GM18520 (cell line): ENCODE measurements around the gene AKAP14.
A peak's percentile ranks its signal among the peaks of the same experiment; 100 is the strongest.
"Not testable (repeated sequence)": the region's sequence is repeated elsewhere in the genome, so short reads cannot be mapped to it uniquely, and the experiment has no call there.

Experiments used
- ATAC-seq: cut with Tn5 transposase; IDR thresholded peaks from one replicate; pipeline ENCODE4 v1.9.1; 2021; ENCODE audit not compliant: unreplicated experiment

AKAP14 gene

DNA sequence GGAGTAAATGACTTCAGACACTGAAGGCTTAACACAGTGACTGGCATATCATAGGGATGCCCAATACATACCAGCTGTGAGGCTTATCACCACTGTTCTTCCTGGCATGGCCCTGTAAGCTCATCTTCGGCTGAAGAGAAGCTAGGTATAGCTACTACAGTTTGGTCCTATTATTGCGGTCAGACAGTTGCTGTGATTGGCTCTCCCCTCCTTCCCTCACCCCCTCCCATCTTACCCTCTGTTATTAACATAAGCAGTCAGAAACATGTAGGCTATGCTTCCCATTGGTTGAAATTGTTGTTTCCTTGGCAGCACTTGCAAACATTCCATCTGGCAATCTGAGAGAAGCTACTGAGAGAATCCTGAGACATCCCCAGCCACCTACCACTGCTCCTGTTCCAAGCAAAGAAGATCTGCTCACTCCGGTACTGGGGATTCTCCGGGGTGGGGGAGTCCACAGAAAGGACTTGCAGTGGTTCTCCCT is at the start of gene AKAP14:
TSS of gene AKAP14 (plus strand) at position 51 of the 484 bp plus-strand sequence. CDS start 7,331 bp downstream, outside the sequence.
- ATAC-seq: no peak

GRCh38 chrX:119852382-119853353 is 43.0 kb upstream of the AKAP14 start, which contains the start of gene UPF3B:
Gene UPF3B, minus strand, starts transcription at chrX:119852963. Its CDS starts 35 bp downstream, at chrX:119852928.
- ATAC-seq: peak; percentile 91

DNA sequence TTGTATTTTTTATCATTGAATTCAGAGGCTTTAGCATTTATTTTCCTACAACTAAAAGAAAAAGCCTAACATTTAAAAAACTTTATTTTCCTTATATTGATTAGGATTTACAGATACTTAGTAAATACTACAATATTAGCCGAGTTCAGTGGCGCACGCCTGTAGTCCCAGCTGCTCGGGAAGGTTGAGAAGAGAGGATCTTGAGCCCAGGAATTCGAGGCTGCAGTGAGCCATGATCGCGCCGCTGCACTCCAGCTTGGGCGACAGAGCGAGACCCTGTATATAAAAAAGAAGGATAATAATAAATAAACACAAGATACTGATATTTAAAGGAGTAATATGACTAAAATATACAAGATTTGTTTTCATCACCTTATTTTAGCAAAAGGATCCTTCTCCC is 42.2 kb upstream of the AKAP14 start:
- ATAC-seq: no peak

- ATAC-seq: no peak
These were observed 25.0 kb upstream of the AKAP14 start for GRCh38 chrX:119870626-119871131.

GRCh38 chrX:119871245-119871598 is 24.5 kb upstream of the AKAP14 start:
- ATAC-seq: peak; percentile 21

DNA sequence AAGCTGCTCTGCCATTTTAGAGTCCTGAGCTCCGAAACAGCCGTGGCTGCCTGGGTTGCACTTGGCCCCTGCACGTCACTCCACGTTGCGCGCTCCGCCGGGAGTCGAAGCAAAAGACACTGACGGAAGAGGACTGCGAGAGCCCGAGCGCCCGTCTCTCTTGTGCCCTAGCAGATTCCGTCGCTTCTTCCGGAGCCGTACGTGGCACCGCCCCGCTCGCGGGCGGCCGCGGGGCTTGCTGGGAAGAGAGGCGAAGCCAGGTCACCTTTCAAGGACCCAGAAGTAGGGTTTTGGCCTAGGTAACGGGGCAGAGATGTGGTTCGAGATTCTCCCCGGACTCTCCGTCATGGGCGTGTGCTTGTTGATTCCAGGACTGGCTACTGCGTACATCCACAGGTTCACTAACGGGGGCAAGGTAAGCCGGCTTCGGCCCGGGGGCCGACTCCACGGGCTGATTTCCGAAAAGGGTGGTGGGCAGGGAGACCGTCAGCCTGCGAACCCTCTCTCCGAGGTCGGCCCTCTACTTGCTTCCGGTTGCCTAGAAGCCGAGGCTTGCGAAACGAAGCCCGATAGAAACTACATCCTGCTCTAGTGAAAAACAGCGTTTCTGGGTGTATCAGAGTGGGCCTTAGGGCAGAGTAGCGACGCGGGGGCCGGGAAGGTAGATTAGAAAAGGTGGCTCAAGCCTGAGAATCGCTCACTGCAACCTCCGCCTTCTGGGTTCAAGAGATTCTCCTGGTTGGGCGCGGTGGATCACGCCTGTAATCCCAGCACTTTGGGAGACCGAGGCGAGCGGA is 23.9 kb upstream of the AKAP14 start, which contains the start of the genes NDUFA1 and RNF113A:
TSS of gene NDUFA1 (plus strand) at position 234 of the 797 bp plus-strand sequence. CDS start at position 314, 80 bp downstream.
TSS of gene RNF113A (minus strand) at position 135 of the 797 bp plus-strand sequence. CDS start at position 15, 120 bp downstream.
- peak; percentile 94 for ATAC-seq

- no peak for ATAC-seq
These were observed 17.0 kb upstream of the AKAP14 start for GRCh38 chrX:119878740-119879139.

GRCh38 chrX:119880076-119880475 is 15.6 kb upstream of the AKAP14 start:
- no peak for ATAC-seq

DNA sequence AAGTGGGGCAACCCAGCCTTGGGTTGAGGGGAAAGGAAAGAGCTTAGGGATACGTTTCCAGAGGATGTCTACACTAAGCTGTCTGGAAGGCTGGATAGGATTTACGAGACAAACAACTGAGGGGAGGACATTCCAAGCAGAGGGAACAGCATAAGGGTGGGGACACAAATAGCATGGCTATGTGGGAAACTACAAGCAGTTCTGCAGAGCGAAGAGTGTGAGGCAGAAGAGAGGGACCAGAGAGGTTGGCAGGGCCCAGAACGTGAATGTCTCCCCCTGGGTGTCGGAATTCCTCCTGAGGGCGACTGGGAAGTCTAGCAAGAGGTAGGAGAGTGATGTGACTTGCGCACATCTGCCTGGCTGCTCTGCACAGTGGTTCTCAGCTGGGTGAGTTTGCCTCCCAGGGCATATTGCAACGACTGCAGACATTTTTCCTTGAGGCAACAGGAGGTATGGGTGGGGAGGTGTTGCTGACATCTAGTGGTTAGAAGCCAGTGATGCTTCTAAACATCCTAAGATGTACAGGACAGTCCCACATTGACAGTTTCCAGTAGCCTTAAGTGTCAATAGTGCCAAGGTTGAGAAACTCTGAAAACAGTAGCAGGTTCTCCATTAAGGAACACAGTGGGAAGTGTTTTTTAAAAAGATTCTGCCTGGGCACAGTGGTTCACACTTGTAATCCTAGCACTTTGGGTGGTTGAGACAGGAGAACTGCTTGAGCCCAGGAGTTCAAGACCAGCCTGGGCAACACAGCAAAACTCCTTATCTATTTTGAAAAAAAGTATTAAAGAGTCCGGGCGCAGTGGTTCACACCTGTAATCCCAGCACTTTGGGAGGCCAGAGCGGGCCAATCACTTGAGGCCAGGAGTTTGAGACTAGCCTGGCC is 14.9 kb upstream of the AKAP14 start:
- no peak for ATAC-seq

GRCh38 chrX:119885554-119886428 is 9.9 kb upstream of the AKAP14 start:
- ATAC-seq: no peak

- ATAC-seq: peak; percentile 52
These were observed 7.8 kb upstream of the AKAP14 start for GRCh38 chrX:119887721-119888425.

- not testable (repeated sequence) for ATAC-seq
These were observed 5.1 kb upstream of the AKAP14 start for GRCh38 chrX:119890626-119891025.

DNA sequence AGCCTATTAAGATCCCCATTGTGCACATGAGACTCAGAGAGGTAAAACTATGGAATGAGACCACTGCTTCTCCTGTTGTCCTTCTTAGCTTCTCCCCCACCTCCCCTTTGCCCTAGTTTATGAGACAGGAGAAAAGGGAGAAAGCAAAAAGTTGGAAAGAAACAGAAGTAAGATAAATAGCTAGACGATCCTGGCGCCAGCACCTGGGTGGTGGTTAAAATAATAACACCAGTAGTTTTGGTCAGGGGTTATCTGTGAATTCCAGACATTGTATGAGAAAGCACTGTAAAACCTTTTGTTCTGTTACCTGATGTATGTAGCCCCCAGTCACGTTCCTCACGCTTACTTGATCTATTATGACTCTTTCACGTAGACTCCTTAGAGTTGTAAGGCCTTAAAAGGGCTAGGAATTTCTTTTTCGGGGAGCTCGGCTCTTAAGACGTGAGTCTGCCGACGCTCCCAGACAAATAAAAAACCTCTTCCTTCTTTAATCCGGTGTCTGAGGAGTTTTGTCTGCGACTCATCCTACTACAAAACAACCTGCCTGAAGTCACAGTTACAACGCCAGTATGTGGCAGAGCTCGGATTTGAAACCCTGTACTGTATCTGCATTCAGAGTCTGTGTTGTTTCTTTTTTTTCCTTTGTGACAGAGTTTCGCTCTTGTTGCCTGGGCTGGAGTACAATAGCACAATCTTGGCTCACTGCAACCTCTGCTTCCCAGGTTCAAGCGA is 3.6 kb upstream of the AKAP14 start:
- not testable (repeated sequence) for ATAC-seq

- ATAC-seq: no peak
These were observed 3.4 kb downstream of the AKAP14 start for GRCh38 chrX:119899125-119899524.

DNA sequence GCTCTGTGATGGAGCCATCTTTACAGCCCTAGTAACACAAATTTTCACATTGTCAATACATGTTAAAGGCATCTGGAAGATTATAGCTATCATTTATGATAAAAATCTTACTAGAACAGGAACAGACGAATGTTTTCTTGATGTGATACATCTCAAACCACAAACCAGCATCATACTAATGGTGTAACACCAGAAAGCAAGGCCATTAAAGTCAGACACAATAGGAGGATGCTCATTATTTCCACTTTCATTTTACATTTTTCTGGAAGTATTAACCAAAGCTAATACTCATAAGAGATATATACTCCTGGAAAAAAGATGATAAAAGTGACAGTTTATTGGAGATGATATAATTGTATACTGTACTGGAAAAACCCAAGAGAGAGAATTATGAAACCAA is 5.3 kb downstream of the AKAP14 start:
- ATAC-seq: no peak

- ATAC-seq: no peak
These were observed 20.6 kb downstream of the AKAP14 start for GRCh38 chrX:119916310-119916709.

GRCh38 chrX:119917877-119918276 is 22.2 kb downstream of the AKAP14 start:
- ATAC-seq: no peak
